GM20431 (cell line): ENCODE data around the gene CDK1.

Experiments
- in situ Hi-C: fragments of 300-500 bp; cut with MseI, MboI; formaldehyde crosslinking; loops from one replicate; pipeline ENCODE4 v1.15.0; 2020; ENCODE audit warnings: low sequenced_read_pairs; ENCODE audit not compliant: unreplicated experiment

Gene CDK1

DNA sequence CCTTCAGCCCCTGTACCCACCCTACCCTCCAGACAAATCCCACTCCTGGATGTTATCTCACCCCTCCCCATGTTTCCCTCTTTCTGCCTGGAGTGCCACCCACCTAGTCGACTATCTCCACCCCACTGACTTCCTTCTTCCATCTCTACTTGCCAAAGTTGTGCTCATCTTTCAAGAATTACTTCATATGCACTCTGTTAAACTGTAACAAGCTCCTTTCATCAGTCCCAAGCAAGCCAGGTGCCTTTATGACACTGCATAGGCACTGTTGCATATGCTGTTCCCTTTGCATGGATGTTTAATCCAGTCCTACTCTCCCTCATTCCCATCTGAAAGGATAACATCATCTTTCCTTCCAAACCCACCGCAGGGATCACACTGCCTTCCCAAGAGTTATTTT, 8.9 kb upstream of the CDK1 start:
- in situ Hi-C loops, result no loop called here

DNA sequence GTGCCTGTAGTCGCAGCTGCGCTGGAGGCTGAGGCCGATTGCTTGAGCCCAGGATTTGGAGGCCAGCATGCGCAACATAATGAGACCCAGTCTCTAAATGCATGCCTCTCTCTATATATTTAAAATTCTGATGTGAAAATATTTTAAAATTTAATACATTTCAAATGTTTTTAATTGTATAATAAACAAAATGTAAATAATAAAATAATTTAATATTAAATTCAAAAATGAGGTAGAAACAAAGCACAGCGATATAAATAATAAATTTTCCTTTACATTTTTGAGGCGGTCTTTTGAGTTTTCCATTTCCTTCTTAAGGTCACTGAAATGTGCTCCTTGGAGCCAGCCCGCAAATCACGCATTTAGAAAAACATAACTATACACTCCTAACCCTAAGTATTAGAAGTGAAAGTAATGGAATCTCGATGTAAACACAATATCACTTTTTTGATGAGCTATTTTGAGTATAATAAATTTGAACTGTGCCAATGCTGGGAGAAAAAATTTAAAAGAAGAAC, 523 bp upstream of the CDK1 start:
- in situ Hi-C loops, result no loop called here

DNA sequence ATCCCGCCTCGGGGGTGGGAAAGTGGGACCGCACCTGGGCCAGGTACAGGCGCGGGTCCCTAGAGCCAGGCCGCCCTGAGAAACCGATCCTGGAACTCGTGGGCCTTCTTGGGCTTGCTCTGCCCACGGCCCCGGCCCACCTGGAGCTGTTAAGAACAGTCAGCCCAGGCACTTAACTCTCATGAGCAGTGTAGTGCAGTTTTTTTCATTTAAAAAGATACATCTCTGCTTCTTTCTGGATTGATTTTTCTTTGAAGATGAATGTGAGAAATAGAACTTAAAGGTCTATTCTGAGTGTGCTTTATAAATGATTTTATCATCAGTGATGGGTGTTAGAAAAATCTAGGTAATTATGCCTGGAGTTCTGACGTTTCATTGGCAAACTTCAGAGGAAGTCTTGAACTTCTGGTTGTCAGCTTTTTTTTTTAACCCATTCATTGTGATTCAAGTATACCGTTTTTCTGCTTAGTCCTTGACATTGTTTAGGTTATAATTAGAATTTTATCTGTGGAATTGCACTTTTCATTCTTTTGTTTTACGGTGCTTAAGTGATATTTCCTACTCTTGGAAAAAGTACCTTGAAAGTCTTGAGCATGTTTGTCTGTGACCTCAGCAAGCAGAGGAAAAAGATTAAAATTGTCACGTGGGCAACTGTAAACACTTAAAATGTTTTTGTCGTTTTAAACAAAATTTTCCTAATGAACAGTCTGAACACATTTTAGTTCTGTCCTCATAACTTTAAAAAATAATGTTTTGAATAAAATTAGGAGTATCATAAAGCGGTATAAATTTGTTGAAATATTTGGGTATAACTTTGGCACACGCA, 906 bp downstream of the CDK1 start:
- in situ Hi-C loops, result no loop called here

DNA sequence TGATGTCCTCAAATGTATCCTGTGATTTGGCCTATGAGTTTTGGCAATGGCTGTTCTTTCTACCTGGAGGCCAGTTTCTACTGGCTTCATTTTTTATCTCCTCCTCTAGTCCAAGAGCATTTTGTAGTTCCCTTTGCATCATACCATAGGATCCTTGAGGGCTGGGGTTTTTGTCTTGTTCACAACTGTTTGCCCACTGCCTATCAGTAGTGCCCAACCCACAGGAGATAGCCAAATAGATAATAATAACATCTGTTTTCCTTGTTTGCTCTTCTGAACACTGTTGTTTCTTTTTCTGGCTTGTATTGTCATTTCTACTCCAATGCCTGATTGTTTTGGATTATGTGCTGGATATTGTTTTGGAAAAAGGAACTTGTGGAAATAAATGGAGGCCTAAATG, 3.4 kb downstream of the CDK1 start:
- in situ Hi-C loops, result no loop called here

DNA sequence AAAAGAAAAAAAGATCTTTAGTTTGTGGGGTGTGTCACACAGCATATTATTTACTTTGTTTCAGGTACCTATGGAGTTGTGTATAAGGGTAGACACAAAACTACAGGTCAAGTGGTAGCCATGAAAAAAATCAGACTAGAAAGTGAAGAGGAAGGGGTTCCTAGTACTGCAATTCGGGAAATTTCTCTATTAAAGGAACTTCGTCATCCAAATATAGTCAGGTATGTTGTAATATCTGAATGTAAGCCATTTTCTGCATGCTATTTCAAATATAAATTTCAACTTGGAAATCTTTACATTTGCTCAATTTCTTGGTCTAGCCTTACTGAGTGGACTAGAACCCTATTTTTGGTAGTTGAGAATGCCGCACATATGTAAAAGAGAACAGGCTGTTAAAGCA, 6.4 kb downstream of the CDK1 start:
- in situ Hi-C loops, result no loop called here

DNA sequence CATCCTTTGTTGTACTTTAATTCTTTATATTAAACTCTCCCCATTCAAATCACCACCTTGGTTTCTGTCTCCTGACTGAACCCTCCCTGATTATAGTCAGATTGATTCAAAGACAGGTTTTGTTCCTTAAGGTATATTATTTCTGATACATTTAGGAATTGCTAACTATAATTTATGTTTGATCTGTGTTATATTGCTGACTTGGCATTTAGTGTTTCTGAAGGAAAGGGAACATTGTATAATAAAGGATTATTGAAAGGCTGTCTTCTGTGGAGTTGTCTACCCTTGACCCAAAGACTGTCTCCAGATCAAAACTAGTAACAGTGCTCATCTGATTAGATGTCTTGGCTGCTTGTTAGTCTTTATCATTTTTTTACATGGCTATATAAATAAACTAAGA, 10.3 kb downstream of the CDK1 start:
- in situ Hi-C loops, result no loop called here

DNA sequence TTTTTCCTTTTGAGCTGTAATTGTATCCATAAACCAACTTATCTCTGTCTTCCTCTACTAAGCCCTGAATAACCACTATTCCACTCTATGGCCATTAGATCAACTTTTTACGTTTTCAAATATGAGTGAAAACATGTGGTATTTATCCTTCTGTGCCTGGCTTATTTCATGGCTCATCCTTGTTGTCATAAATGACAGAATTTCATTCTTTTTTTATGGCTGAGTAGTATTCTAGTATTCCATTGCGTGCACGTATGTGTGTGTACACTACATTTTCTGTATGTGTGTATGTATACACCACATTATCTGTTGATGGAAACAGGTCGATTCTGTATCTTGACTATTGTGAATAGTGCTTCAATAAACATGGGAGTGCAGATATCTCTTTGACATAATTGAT, 11.1 kb downstream of the CDK1 start:
- in situ Hi-C loops, result no loop called here

DNA sequence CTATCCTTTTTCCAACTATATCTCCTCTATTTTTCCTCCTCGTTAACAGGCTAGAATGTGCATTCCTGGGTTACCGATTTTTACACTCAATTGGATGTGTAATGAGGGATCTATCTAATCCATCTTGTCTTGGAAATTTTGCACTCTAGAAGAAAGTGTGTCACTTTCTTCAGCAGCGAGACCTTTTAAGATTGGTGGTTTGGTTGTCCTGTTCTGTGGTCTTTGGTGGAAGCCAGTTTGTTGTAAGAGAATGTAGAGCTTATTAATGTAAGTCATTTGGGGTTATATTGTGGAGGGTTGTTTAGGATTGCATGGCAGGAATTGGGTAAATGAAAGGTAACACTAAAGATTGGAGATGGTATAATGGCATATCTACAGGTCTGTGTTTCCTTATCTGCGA, 16.7 kb downstream of the CDK1 start:
- in situ Hi-C loops, result no loop called here

DNA sequence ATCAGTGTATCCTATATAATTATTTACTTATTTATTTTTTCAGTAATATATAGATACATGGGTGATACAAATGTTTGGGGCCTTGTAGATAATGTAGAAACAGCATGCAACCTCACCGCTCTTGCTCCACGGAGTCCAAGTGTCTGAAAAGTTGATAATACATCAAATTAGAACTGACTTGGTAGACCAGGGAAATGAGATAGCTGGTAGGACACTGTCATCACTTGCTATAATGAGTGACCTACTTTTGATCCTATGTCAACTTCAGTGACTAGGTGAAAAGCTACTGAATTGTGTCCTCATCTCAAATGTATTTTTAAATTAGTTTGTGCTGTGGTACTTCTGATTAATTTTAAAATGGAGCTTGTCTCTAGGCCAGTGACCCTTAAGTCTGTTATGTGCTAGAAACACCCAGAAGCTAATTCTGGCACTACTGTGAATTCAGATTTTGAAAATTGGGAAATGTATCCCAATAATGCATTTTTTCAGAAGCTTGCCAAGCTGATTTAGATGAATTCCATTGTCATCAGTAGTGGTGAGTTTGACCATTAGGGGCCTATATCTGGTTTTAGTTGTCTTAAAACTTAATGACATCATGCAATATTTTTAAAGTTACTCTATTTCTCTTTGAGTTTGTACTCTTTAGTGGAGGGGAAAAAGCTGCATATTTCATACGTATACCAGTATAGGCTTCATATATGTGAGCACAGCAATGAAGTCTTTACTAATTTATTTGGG, 17.4 kb downstream of the CDK1 start:
- in situ Hi-C loops, result no loop called here

DNA sequence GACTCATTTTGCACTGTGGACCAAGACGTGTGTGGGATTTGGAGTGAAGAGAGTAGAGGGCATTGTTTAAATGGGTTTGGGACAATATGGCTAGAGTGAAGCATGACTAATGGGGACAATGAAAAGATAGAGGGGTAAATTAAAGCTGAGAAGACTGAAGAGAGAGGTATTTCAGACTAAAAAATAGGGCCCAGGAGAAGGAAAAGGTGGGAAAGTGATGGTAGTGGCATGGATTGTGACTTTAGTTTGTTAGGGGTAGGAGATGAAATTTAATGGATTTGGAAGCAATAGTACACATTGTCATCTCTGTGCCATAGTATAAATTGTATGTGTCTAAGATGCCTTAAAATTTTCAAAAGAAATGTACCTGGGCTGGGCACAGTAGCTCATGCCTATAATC, 18.2 kb downstream of the CDK1 start:
- in situ Hi-C loops, result no loop called here

DNA sequence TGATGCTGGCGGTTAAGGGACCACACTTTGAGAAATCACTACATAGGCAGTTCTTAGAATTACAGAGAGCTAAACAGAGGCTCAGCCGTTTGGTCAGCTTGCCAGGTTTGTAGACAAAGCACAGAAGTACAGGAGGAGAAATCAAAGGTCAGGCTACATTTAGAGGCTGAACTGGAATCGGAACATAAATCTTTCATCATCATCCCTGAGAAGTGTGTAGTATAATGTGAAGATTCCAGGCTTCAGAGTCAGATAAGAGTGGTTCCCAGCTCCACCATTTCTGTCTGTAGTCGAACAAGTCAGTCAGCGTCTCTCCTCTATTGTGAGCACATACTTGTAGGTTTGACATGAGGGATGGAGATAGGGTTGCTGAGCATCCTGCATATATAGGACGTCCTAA, 18.9 kb downstream of the CDK1 start:
- in situ Hi-C loops, result no loop called here

DNA sequence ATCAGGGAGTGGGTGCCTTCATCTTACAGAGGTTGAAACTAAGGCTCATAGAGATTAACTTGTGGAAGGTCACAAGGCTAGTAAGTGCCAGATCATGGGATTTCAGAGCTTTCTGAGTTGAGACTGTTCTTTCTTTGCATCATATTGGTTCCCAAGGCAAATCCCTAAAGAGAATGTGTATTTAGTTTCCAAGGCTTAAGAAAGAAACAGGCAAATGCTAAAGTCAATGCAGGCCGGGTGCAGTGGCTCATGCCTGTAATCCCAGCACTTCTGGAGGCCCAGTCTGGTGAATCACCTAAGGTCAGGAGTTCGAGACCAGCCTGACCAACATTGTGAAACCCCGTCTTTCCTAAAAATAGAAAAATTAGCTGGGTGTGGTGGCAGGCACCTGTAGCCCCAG, 19.8 kb downstream of the CDK1 start:
- in situ Hi-C loops, result no loop called here

DNA sequence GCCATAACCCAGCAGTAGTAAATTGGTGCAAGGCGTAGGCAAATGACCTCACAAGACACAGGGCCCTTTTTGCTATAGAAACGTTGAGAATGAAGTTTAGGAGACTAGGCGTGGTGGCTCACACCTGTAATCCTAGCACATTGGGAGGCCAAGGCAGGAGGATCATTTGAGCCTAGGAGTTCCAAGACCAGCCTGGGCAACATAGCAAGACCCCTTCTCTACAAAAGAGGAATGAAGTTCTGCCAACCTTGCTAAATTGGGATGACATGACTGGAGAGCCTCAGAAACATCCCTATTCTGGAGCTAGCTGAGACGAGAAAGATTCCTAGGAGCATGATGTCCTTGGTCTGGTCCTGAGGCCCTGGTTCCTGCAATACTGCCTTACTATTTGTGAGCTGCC, 20.6 kb downstream of the CDK1 start:
- in situ Hi-C loops, result no loop called here

DNA sequence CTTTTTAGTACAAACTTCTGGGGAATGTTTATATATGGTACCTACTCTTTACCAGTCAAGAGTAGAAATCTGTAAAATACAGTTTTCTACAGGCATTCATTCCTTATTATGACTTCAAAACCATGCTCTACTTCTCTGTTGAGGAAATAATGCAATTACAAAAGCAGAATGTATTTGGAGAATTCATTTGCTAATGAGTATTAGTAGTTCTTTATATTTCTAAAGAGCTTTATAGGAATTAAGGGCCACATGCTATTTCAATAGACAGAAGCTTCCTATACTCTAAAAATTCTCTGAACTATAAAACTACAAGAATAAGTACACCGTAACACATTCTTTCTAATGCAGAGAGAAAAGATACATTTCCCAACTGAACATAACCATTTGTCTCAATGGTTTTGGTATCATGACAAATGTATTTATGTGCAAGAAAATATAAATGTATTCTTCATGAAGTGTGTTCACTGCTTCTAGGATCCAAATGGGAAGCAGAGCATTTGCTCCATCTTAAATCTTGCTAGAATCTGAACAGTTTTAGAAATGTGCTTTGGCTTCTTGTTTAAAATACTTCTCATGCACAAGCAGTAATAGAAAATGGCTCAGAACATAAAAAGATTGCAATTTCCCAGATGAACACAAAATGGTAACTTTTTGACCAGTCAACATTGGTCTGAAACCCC, 21.8 kb downstream of the CDK1 start:
- in situ Hi-C loops, result loop anchor here (25.0 kb wide), 1 partner anchor 162 kb away; no protein-coding TSS in a partner anchor

DNA sequence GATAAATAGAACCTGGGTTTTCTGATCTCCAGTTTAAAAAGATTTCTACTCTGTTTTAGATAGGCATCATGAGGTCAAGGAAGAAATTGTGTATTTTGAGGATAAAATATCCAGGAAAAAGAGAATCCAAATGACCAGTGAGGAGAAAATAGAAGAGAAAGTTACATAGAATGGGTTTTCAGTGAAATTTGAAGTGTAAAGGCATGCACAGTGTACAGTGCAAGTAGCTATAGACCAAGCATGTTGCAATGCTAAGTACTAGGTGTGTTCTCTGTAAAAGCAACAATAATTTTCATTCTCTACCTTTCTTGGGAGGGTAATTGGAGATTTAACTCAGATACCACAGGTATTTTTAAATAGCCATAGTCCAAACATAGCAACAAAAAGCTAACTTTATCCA, 22.6 kb downstream of the CDK1 start:
- in situ Hi-C loops, result loop anchor here (25.0 kb wide), 1 partner anchor 161 kb away; no protein-coding TSS in a partner anchor

DNA sequence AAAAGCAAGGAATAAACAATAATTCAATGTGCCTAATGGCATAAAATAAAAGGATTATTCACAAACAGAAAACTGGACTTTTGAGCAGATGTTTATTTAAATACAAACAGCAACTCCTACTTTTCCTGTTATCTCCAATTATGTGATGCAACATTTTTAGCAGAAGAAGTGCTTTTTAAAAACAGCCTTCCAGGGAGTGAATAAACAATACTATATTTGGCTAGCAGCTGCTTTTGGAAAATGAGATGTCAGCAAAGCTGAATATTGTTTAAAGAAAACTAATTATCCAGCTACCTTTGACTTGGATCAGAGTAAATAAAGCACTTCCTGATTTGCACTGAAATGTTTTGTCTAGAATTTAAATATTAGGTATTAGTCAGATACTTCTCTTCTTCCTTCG, 23.2 kb downstream of the CDK1 start:
- in situ Hi-C loops, result loop anchor here (25.0 kb wide), 1 partner anchor 161 kb away; no protein-coding TSS in a partner anchor

DNA sequence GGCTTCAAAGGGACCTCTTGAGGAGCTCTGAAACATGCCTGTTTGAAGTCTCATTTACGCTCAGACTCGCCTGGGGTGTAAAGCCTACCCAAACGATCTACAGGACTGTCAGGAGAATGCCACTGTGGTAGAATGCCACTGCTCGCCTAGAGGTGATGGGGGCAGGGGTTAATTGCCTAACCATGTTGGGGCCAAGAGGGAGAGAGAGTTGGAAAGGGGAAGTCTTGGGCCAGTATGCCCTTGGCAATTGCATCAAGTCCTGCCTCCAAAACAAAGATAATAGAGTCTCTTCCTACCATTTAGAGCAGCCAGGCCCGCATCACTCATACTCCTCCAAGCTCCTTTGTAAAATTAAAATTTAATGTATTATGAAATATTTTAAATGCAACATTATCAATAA, 25.2 kb downstream of the CDK1 start:
- in situ Hi-C loops, result loop anchor here (25.0 kb wide), 1 partner anchor 159 kb away; no protein-coding TSS in a partner anchor

DNA sequence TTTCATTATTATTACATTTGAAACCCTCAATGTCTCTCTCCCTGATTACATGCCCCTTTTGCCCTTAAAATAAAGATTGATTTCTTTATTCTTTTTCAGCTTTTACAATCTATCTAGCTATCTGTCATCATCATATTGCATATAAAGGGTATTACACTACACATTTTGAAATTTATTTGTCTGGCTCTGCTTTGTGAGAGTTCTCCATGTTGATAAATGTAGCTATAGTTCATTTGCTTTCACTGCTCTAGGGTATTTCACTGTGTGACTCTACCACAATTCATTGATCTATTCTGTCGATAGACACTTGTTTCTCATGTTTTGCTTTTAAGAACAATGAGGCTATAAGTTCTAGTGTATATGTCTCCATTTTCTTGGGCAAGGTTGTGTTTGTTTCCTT, 25.6 kb downstream of the CDK1 start:
- in situ Hi-C loops, result loop anchor here (25.0 kb wide), 1 partner anchor 158 kb away; no protein-coding TSS in a partner anchor

DNA sequence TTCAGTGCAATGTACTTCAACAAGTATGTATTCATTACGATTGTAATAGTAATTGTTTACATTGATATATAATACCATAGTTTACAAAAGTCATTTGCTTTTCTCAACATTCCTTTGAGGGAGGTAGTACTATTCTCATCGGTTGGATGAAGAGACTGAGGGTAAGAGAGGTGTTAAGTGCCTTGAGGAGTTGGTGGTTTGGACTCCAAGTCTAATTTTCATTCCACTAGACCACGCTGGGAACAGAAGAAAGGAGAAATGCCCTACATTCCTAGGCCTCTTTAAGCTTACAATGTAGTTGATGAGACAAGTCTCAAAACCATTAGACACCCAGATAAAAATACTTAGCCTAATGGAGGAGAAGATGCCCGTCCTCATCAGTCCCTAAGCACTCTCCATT, 28.6 kb downstream of the CDK1 start:
- in situ Hi-C loops, result loop anchor here (25.0 kb wide), 1 partner anchor 155 kb away; no protein-coding TSS in a partner anchor

DNA sequence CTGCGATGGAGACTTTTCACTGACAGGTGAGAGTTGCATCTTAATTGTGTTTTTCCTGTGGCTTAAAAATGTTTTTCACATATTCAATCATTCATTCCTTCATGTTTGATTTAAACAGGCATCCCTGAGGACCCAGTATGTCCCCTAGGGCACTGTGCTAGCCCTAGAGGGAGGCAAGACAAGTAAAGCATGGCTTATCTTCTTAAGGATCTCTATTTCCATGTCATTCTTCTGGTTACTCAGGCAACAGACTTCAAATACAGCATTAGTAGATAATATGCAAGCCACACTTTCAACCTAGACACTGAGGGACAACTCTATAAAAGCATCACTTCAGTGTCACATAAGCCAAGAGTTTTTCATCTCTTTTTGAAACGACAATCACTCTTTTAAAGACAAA, 29.2 kb downstream of the CDK1 start:
- in situ Hi-C loops, result loop anchor here (25.0 kb wide), 1 partner anchor 155 kb away; no protein-coding TSS in a partner anchor
